K562 (cell line): ENCODE data around the gene CAPN12.

Experiments
- EP300 ChIP-seq: IDR thresholded peaks from 2 replicates; pipeline ENCODE4 v1.6.1; 2012; ENCODE audit warnings: low read length, improper control_type of control experiment
- MTA2 ChIP-seq: fragments of 450-650 bp; IDR thresholded peaks from 2 replicates; pipeline ENCODE4 v1.6.1; 2016; ENCODE audit warnings: low read depth
- SP1 ChIP-seq: sonication (generic); formaldehyde crosslinking; IDR thresholded peaks from 2 replicates; pipeline ENCODE4 v1.8.1; 2022; ENCODE audit warnings: mild to moderate bottlenecking, missing genetic modification reagents
- SRSF1 ChIP-seq: fragments of 200-400 bp; formaldehyde crosslinking; IDR thresholded peaks from 2 replicates; pipeline ENCODE4 v1.6.1; 2017; ENCODE audit warnings: mild to moderate bottlenecking, low read depth, low read length, moderate library complexity
- TCF3 ChIP-seq: sonication (generic); formaldehyde crosslinking; IDR thresholded peaks from 2 replicates; pipeline ENCODE4 v1.4.0; 2020; ENCODE audit warnings: mild to moderate bottlenecking, missing genetic modification reagents
- ZBTB1 ChIP-seq: sonication (generic); formaldehyde crosslinking; IDR thresholded peaks from 2 replicates; pipeline ENCODE4 v1.8.1; 2023; ENCODE audit warnings: missing genetic modification reagents, low read depth, mild to moderate bottlenecking, borderline replicate concordance
- TF ChIP-seq, protein P1 (sequence below): fragments of 250-450 bp; sonication (Bioruptor Pico); IDR thresholded peaks from 2 replicates; pipeline ENCODE4 v1.4.0; 2020

DNA sequence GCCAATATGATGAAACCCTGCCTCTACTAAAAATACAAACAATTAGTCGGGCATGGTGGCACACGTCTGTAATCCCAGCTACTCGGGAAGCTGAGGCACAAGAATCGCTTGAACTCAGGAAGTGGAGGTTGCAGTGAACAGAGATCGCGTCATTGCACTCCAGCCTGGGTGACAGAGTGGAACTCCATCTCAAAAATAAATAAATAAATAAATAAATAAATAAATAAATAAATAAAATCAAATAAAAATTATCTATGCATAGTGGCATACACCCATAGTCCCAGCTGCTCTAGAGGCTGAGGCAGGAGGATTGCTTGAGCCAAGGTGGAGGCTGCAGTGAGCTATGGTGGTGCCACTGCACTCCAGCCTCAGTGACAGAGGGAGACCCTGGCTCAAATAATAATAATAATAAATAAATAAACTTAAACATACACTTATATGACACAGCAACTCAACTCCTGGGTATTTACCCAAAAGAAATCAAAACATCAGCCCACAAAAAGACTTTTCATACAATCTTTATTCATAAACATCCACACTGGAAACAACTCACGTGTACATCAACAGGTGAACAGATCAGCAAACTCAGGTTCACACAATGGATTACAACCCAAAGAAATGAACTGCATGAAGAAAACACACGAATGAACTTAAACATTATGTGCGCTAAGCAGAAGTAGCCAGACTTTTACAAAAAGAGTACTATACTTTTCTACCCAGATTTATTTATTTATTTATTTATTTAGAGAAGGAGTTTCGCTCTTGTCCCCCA, 22.2 kb upstream of the CAPN12 start:
- TF ChIP-seq SP1 = no peak
- no peak for TF ChIP-seq ZBTB1 (CRISPR knock-in tag)
- no peak for TF ChIP-seq TCF3 (CRISPR knock-in tag)
- no peak for TF ChIP-seq EP300
- no peak for TF ChIP-seq SRSF1
- TF ChIP-seq, protein P1, sequence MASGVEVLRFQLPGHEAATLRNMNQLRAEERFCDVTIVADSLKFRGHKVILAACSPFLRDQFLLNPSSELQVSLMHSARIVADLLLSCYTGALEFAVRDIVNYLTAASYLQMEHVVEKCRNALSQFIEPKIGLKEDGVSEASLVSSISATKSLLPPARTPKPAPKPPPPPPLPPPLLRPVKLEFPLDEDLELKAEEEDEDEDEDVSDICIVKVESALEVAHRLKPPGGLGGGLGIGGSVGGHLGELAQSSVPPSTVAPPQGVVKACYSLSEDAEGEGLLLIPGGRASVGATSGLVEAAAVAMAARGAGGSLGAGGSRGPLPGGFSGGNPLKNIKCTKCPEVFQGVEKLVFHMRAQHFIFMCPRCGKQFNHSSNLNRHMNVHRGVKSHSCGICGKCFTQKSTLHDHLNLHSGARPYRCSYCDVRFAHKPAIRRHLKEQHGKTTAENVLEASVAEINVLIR (CRISPR knock-in tag) = no peak
- TF ChIP-seq MTA2 = no peak
